ENCODE measurements around the gene PALMD. TPM values are rescaled to one million over a fixed set of nuclear protein-coding genes. Genes with fewer than 3 reads are reported as not detected.

PALMD gene
- total RNA-seq, 1 experiment from 2014 or later, result not detected

DNA sequence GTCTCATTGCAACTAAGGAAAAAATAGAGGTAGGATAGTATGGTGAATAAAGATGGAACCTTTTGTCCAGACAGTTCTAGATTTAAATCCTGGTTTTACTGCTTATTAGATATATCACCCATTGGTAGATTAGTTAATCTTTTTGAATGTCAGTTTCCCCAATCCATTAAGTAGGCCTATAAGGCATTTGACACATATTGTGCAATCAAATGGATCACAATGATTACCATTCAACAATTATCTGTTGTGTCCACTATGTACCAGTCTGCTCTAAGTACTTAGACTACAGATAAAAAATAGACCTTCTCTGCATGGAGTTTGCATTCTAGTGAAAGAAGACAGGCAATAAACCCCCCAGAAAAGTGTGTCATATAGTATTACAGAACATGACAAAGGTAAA is 6.0 kb upstream of the PALMD start:
- no peak overlapping the region for H3K56ac ChIP-seq (ENCODE audit: insufficient read length, low read depth, low read length)
- H4K20me1 ChIP-seq (ENCODE audit: control insufficient read depth, insufficient read depth, insufficient read length), result no peaks in the 10 kb centered on the region
- H3K27me3 ChIP-seq (ENCODE audit: insufficient read depth, low read length), result no peaks in the 10 kb centered on the region
- no peak overlapping the region for H3K23ac ChIP-seq (ENCODE audit: insufficient read length, low read depth, low read length)
- H4K5ac ChIP-seq (ENCODE audit: insufficient read length, low read depth, low read length), result no peak overlapping the region
- H3K79me2 ChIP-seq (ENCODE audit: insufficient read depth, low read length), result no peaks in the 10 kb centered on the region
- H3K4me3 Mint-ChIP-seq, result no peak overlapping the region
- no peak overlapping the region for H2BK12ac ChIP-seq (ENCODE audit: insufficient read length, low read depth, low read length)
- no peaks in the 10 kb centered on the region for H3K9me3 ChIP-seq (ENCODE audit: control insufficient read depth, low read depth, low read length)
- H3K9ac ChIP-seq (ENCODE audit: extremely low read depth, insufficient read length, low read length), result no peak overlapping the region
- H3K4me1 ChIP-seq (ENCODE audit: insufficient read depth, low read length), result no peaks in the 10 kb centered on the region
- no peak overlapping the region for H2BK120ac ChIP-seq (ENCODE audit: low read depth, low read length, poor library complexity, severe bottlenecking)
- no peak overlapping the region for H3K18ac ChIP-seq (ENCODE audit: insufficient read length, low read depth, low read length)
- H3K27ac ChIP-seq (ENCODE audit: insufficient read length, low read depth, low read length), result no peak overlapping the region
- no peak for DNase-seq
- no peak for TF ChIP-seq CTCF (conservative IDR thresholded peaks at IDR 0.05)
- H3K14ac ChIP-seq (ENCODE audit: insufficient read depth, low read length), result no peak overlapping the region
- no peak overlapping the region for H2BK5ac ChIP-seq (ENCODE audit: insufficient read length, low read length)
- no peak overlapping the region for H3T11ph ChIP-seq (ENCODE audit: low read length)
- H2BK20ac ChIP-seq (ENCODE audit: low read depth, low read length, poor library complexity, severe bottlenecking), result no peak overlapping the region
- no peaks in the 10 kb centered on the region for H3K27me3 Mint-ChIP-seq (ENCODE audit: low read depth)
- H3K36me3 Mint-ChIP-seq (ENCODE audit: insufficient read depth in 1 of 3, low read depth in 3 of 3), result no peaks in the 10 kb centered on the region
- H2BK15ac ChIP-seq (ENCODE audit: low read depth, low read length), result no peak overlapping the region
- no peak overlapping the region for H4K8ac ChIP-seq (replicated peaks; ENCODE audit: insufficient read length, low read depth, low read length)
- no peak overlapping the region for H4K91ac ChIP-seq (ENCODE audit: insufficient read length, low read depth, low read length)
- no peak overlapping the region for H3K4ac ChIP-seq (ENCODE audit: low read depth, low read length)
- H3K4me2 ChIP-seq (ENCODE audit: insufficient read depth, insufficient read length, low read length), result no peak overlapping the region
- no peak overlapping the region for H3K27ac Mint-ChIP-seq
- peaks cover 8 to 9% of the 10 kb centered on the region in 2 experiments for H3K4me1 Mint-ChIP-seq
- no peak overlapping the region for H2AK5ac ChIP-seq (ENCODE audit: insufficient read length, low read length)
- no peaks in the 10 kb centered on the region for H3K23me2 ChIP-seq (ENCODE audit: insufficient read length, low read depth, low read length, poor library complexity, severe bottlenecking)
- no peak overlapping the region for H2AFZ ChIP-seq (ENCODE audit: low read length)
- H3K79me1 ChIP-seq (ENCODE audit: insufficient read depth, low read depth, low read length, poor library complexity, severe bottlenecking), result no peaks in the 10 kb centered on the region
- no peaks in the 10 kb centered on the region for H3K9me3 Mint-ChIP-seq

All from H9 (cell line).